MM.1S (cell line): ENCODE measurements around the gene FAM3D.

Experiments
- EZH2 ChIP-seq: fragments of 300-600 bp; sonication (generic); optimal IDR thresholded peaks from 2 replicates; pipeline ENCODE3; 2017; ENCODE audit warnings: low read depth, mild to moderate bottlenecking, antibody characterized with exemption, low read length, mixed read lengths
- EZH2phosphoT487 ChIP-seq: fragments of 300-600 bp; sonication (generic); IDR thresholded peaks from 2 replicates; pipeline ENCODE4 v1.6.1; 2018; ENCODE audit warnings: antibody characterized with exemption, low read length
- TF ChIP-seq, protein P1 (sequence below): fragments of 300-600 bp; sonication (generic); IDR thresholded peaks from 2 replicates; pipeline ENCODE4 v1.5.1; 2016; ENCODE audit warnings: antibody characterized with exemption, low read length, mixed read lengths

DNA sequence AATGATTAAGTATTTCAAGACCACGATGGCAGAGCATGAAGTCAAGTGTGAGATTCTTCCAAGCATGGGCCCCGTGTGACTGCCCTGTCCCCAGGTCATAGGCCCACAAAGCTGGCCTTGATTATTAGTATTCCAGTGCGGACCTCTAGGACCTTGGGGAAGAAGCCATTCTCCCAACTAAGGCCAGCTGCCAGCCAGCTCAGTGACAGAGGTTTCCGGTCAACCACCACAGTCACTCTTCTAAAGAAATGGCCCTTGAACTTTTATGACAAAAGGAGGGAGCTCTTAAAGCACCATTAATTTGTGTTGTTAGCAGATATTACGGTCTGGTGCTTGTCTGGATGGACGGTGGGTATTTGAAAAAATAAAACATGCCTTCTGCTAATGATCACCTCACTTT lies 28.0 kb downstream of the FAM3D start:
- TF ChIP-seq, protein P1, sequence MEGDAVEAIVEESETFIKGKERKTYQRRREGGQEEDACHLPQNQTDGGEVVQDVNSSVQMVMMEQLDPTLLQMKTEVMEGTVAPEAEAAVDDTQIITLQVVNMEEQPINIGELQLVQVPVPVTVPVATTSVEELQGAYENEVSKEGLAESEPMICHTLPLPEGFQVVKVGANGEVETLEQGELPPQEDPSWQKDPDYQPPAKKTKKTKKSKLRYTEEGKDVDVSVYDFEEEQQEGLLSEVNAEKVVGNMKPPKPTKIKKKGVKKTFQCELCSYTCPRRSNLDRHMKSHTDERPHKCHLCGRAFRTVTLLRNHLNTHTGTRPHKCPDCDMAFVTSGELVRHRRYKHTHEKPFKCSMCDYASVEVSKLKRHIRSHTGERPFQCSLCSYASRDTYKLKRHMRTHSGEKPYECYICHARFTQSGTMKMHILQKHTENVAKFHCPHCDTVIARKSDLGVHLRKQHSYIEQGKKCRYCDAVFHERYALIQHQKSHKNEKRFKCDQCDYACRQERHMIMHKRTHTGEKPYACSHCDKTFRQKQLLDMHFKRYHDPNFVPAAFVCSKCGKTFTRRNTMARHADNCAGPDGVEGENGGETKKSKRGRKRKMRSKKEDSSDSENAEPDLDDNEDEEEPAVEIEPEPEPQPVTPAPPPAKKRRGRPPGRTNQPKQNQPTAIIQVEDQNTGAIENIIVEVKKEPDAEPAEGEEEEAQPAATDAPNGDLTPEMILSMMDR: no peak
- no peak for TF ChIP-seq EZH2
- TF ChIP-seq EZH2phosphoT487: no peak
